NCI-H1694 (cell line): ENCODE results near the gene TBC1D20.
A peak's percentile ranks its signal among the peaks of the same experiment; 100 is the strongest.
"Not testable (repeated sequence)": the region's sequence is repeated elsewhere in the genome, so short reads cannot be mapped to it uniquely, and the experiment has no call there.

Source experiments
- DNase-seq: peaks from one replicate; lab custom pipeline; 2025; lab: John Stamatoyannopoulos, UW

The TBC1D20 gene

GRCh38 chr20:462199-462991 is at the start of gene TBC1D20:
Gene TBC1D20 (minus strand): TSS chr20:462533. CDS start chr20:462405, 128 bp downstream.
- peak; percentile 64 for DNase-seq

- not testable (repeated sequence) for DNase-seq
These were observed 48.2 kb upstream of the TBC1D20 start for GRCh38 chr20:510328-511057.

GRCh38 chr20:508364-508787 is 46.0 kb upstream of the TBC1D20 start:
- not testable (repeated sequence) for DNase-seq

GRCh38 chr20:507761-508332 is 45.5 kb upstream of the TBC1D20 start:
- DNase-seq: no peak

GRCh38 chr20:507006-507758 is 44.8 kb upstream of the TBC1D20 start:
- no peak for DNase-seq

- DNase-seq: no peak
These were observed 42.3 kb upstream of the TBC1D20 start for GRCh38 chr20:504632-505075.

- DNase-seq: no peak
These were observed 40.9 kb upstream of the TBC1D20 start for GRCh38 chr20:503048-503737.

- no peak for DNase-seq
These were observed 35.6 kb upstream of the TBC1D20 start for GRCh38 chr20:497979-498378.

- DNase-seq: no peak
These were observed 33.9 kb upstream of the TBC1D20 start for GRCh38 chr20:496126-496696.

- no peak for DNase-seq
These were observed 29.8 kb upstream of the TBC1D20 start for GRCh38 chr20:492159-492558.

- DNase-seq: no peak
These were observed 25.3 kb upstream of the TBC1D20 start for GRCh38 chr20:487655-488054.

- no peak for DNase-seq
These were observed 21.7 kb upstream of the TBC1D20 start for GRCh38 chr20:483815-484644.

- no peak for DNase-seq
These were observed 18.8 kb upstream of the TBC1D20 start for GRCh38 chr20:481167-481566.

GRCh38 chr20:480044-480443 is 17.7 kb upstream of the TBC1D20 start:
- DNase-seq: no peak

GRCh38 chr20:479487-479886 is 17.2 kb upstream of the TBC1D20 start:
- DNase-seq: no peak

- peak; percentile 54 for DNase-seq
These were observed 16.7 kb upstream of the TBC1D20 start for GRCh38 chr20:478949-479429.

- DNase-seq: no peak
These were observed 15.9 kb upstream of the TBC1D20 start for GRCh38 chr20:478010-478948.

GRCh38 chr20:476561-477249 is 14.4 kb upstream of the TBC1D20 start:
- not testable (repeated sequence) for DNase-seq
